K562 (cell line): ENCODE data around the gene LYVE1. TPM values are rescaled to one million over a fixed set of nuclear protein-coding genes. Genes with fewer than 3 reads are reported as not detected.

ENCODE experiments used
- CCNT2 ChIP-seq: IDR thresholded peaks from 2 replicates; pipeline ENCODE4 v1.6.1; 2011; ENCODE audit warnings: borderline replicate concordance, low read depth, mild to moderate bottlenecking, moderate library complexity, mixed read lengths, low read length; ENCODE audit not compliant: insufficient read length; ENCODE audit errors: extremely low read depth
- EP300 ChIP-seq: IDR thresholded peaks from 2 replicates; pipeline ENCODE4 v1.6.1; 2012; ENCODE audit warnings: low read length, improper control_type of control experiment
- ESRRA ChIP-seq: fragments of 450-650 bp; IDR thresholded peaks from 2 replicates; pipeline ENCODE4 v1.6.1; 2014; ENCODE audit warnings: low read depth, mild to moderate bottlenecking, moderate library complexity, borderline replicate concordance
- ETV6 ChIP-seq, 3 experiments: fragments of 150-350 bp in 1 of 3; sonication (generic) in 1 of 3; formaldehyde crosslinking in 1 of 3; IDR thresholded peaks; 2 replicates each; pipeline versions ENCODE4 v1.6.1 to v1.8.0; 2014 to 2022; ENCODE audit warnings: borderline replicate concordance in 2 of 3, low read depth in 2 of 3, antibody characterized with exemption in 1 of 3, low read length in 1 of 3, mild to moderate bottlenecking in 1 of 3, missing genetic modification reagents in 1 of 3
- HSF4 ChIP-seq: fragments of 250-450 bp; sonication (Bioruptor Pico); IDR thresholded peaks from 2 replicates; pipeline ENCODE4 v2.1.2; 2022; ENCODE audit warnings: mild to moderate bottlenecking, moderate library complexity, borderline replicate concordance
- ILK ChIP-seq: fragments of 450-650 bp; IDR thresholded peaks from 2 replicates; pipeline ENCODE4 v1.6.1; 2016; ENCODE audit warnings: missing genetic modification characterization, low read depth, mild to moderate bottlenecking, missing compliant biosample characterization, moderate library complexity, borderline replicate concordance
- KAT2B ChIP-seq: IDR thresholded peaks from one replicate; pipeline ENCODE4 v1.6.1; 2012; ENCODE audit warnings: low read depth, mild to moderate bottlenecking, control low read depth, inconsistent platforms, low read length, moderate library complexity
- MED1 ChIP-seq: sonication (generic); formaldehyde crosslinking; IDR thresholded peaks from 2 replicates; pipeline ENCODE4 v1.8.1; 2023; ENCODE audit warnings: missing genetic modification reagents, borderline replicate concordance
- MEF2A ChIP-seq: IDR thresholded peaks from 2 replicates; pipeline ENCODE4 v1.6.1; 2011; ENCODE audit warnings: low read depth, mild to moderate bottlenecking, low read length, moderate library complexity; ENCODE audit not compliant: control insufficient read depth
- MTA1 ChIP-seq: fragments of 450-650 bp; IDR thresholded peaks from 2 replicates; pipeline ENCODE4 v1.6.1; 2017; ENCODE audit warnings: borderline replicate concordance
- NCOA4 ChIP-seq: fragments of 450-650 bp; IDR thresholded peaks from 2 replicates; pipeline ENCODE4 v1.6.1; 2018; ENCODE audit warnings: mild to moderate bottlenecking; ENCODE audit not compliant: partially characterized antibody
- NR0B1 ChIP-seq: fragments of 450-650 bp; IDR thresholded peaks from one replicate; pipeline ENCODE4 v1.6.1; 2018; ENCODE audit warnings: mild to moderate bottlenecking, moderate library complexity; ENCODE audit not compliant: partially characterized antibody
- NR2C1 ChIP-seq, 2 experiments: fragments of 450-650 bp; IDR thresholded peaks; 2 replicates each; pipeline ENCODE4 v1.6.1; 2017; ENCODE audit warnings: mild to moderate bottlenecking in 2 of 2, antibody characterized with exemption in 1 of 2, inconsistent platforms in 1 of 2, missing compliant biosample characterization in 1 of 2, missing genetic modification characterization in 1 of 2
- NR4A1 ChIP-seq, 2 experiments: fragments of 250-450 bp in 1 of 2; fragments of 450-650 bp in 1 of 2; sonication (Bioruptor Pico) in 1 of 2; IDR thresholded peaks; 2 replicates each; pipeline versions ENCODE4 v1.4.0 to v1.6.1; 2016 to 2020; ENCODE audit warnings: mild to moderate bottlenecking in 2 of 2, missing compliant biosample characterization in 1 of 2, missing genetic modification characterization in 1 of 2, moderate library complexity in 1 of 2
- PHB2 ChIP-seq: fragments of 450-650 bp; IDR thresholded peaks from 2 replicates; pipeline ENCODE4 v1.6.1; 2017; ENCODE audit warnings: low read depth
- POLR2AphosphoS2 ChIP-seq: IDR thresholded peaks from 2 replicates; pipeline ENCODE4 v1.6.1; 2012; ENCODE audit warnings: low read length, improper control_type of control experiment
- SMARCA4 ChIP-seq: fragments of 450-650 bp; IDR thresholded peaks from 2 replicates; pipeline ENCODE4 v1.6.1; 2016
- TGIF2 ChIP-seq: sonication (generic); formaldehyde crosslinking; IDR thresholded peaks from 2 replicates; pipeline ENCODE4 v1.8.1; 2022; ENCODE audit warnings: mild to moderate bottlenecking, missing genetic modification reagents, moderate library complexity
- TRIM24 ChIP-seq, 2 experiments: fragments of 450-650 bp; IDR thresholded peaks; 2 replicates each; pipeline ENCODE4 v1.6.1; 2016
- YBX1 ChIP-seq: fragments of 450-650 bp; IDR thresholded peaks from 2 replicates; pipeline ENCODE4 v1.7.1; 2016; ENCODE audit warnings: mild to moderate bottlenecking
- ZFP36 ChIP-seq: fragments of 150-350 bp; IDR thresholded peaks from 2 replicates; pipeline ENCODE4 v1.6.1; 2018; ENCODE audit warnings: low read length, low read depth; ENCODE audit not compliant: partially characterized antibody
- ZNF282 ChIP-seq: sonication (generic); formaldehyde crosslinking; IDR thresholded peaks from 2 replicates; pipeline ENCODE4 v1.8.1; 2023; ENCODE audit warnings: missing genetic modification reagents
- ZNF3 ChIP-seq: fragments of 250-450 bp; sonication (Bioruptor Pico); IDR thresholded peaks from 2 replicates; pipeline ENCODE4 v1.5.0; 2021; ENCODE audit warnings: mild to moderate bottlenecking, moderate library complexity
- ZNF436 ChIP-seq: fragments of 250-450, 450-650 bp; sonication (Bioruptor Pico); formaldehyde crosslinking; IDR thresholded peaks from 2 replicates; pipeline ENCODE4 v1.7.0; 2020; ENCODE audit warnings: mild to moderate bottlenecking
- ZNF584 ChIP-seq: fragments of 200-800 bp; sonication (Bioruptor generic); IDR thresholded peaks from 2 replicates; pipeline ENCODE4 v1.6.1; 2016; ENCODE audit warnings: low read depth, mild to moderate bottlenecking, missing genetic modification characterization, missing compliant biosample characterization
- polyA plus RNA-seq, 8 experiments: library from polyadenylated mRNA; depleted of rRNA in 4 of 8; stranded (reverse) in 5 of 8; unstranded in 3 of 8; fragments of >200 nt; fragmentation: Nextera tagmentation in 2 of 8; fragmentation: Illumina TruSeq in 1 of 8; extraction: Ambion mirVana in 2 of 8; extraction: Trizol in 1 of 8; gene quantifications; 2 replicates each; pipeline versions ENCODE4 v1.2.1 to v1.2.3, GENCODE V29; 2011 to 2014; ENCODE audit warnings: inconsistent platforms in 1 of 8, missing spikeins in 1 of 8
- total RNA-seq, 7 experiments: library from RNA; depleted of rRNA in 6 of 7; stranded (reverse); fragments of >200 nt in 6 of 7; fragmentation: Illumina TruSeq in 2 of 7; extraction: Trizol in 2 of 7; gene quantifications; 2 replicates each; pipeline versions ENCODE4 v1.2.1 to v1.2.3, GENCODE V29; 2011 to 2021; ENCODE audit warnings: low replicate concordance in 1 of 7
- TF ChIP-seq, protein P1 (sequence below), 2 experiments: fragments of 450-650 bp; IDR thresholded peaks; 2 replicates each; pipeline ENCODE4 v1.6.1; 2016

Gene LYVE1
- total and polyA plus RNA-seq, 9 of the 15 experiments (the other 6 are each of a cell fraction or from before 2014, with no cell fraction given): 0.06 to 1.1 (median 0.14) TPM; not detected in 1

DNA sequence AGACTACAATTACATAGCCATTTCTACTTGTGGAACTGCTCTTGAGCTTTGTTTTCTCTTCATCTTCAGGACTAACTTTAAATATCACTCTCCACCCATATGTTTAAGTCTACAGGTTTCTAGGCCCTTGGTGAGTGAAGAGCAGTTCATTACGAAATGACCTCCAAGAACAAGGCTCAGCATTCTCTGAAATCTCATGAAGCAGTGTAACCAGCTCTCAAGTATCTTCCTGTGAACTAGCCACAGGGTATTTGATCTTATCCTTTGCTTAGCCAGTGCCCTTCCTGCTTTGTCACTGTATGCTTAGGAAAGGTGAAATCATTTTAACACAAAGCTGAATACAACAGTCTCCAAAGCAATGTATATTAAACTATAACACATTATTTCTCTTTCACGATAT, 20.4 kb upstream of the LYVE1 start (continued):
- TF ChIP-seq HSF4 (CRISPR knock-in tag) (no peak), ZFP36 (no peak), EP300 (peak; percentile 90), ZNF584 (no peak), MTA1 (0 out of 2 replicates have a peak, but pooled peaks have one; percentile 16), CCNT2 (no peak), NR4A1 (CRISPR knock-in tag; IDR thresholded peaks at IDR 0.05) (no peak), NR4A1 (tag; IDR thresholded peaks at IDR 0.05) (no peak), ILK (tag) (no peak), TRIM24 (IDR thresholded peaks at IDR 0.05) (peak in 1 of 2 experiments; percentile 62; a peak in 1 of 4 replicates), SMARCA4 (peak; percentile 91), NCOA4 (no peak), NR2C1 (IDR thresholded peaks at IDR 0.05) (no peak), NR2C1 (tag; IDR thresholded peaks at IDR 0.05) (0 out of 2 replicates have a peak, but pooled peaks have one; percentile 32), ZNF436 (CRISPR knock-in tag) (no peak), YBX1 (no peak), ESRRA (peak; percentile 74; the same call in 1 of the 2 replicates), ETV6 (IDR thresholded peaks at IDR 0.05; ENCODE audit: borderline replicate concordance in 1 of 2, low read depth in 2 of 2, low read length in 1 of 2) (peak in 1 of 2 experiments; percentile 50; a peak in 1 of 4 replicates), ETV6 (CRISPR knock-in tag; IDR thresholded peaks at IDR 0.05; ENCODE audit: borderline replicate concordance) (no peak), MED1 (no peak), ZNF3 (CRISPR knock-in tag) (no peak), NR0B1 (no peak), POLR2AphosphoS2 (no peak), ZNF282 (CRISPR knock-in tag) (no peak), KAT2B (no peak), MEF2A (no peak), PHB2 (no peak), TGIF2 (CRISPR knock-in tag) (no peak)
- TF ChIP-seq, protein P1, sequence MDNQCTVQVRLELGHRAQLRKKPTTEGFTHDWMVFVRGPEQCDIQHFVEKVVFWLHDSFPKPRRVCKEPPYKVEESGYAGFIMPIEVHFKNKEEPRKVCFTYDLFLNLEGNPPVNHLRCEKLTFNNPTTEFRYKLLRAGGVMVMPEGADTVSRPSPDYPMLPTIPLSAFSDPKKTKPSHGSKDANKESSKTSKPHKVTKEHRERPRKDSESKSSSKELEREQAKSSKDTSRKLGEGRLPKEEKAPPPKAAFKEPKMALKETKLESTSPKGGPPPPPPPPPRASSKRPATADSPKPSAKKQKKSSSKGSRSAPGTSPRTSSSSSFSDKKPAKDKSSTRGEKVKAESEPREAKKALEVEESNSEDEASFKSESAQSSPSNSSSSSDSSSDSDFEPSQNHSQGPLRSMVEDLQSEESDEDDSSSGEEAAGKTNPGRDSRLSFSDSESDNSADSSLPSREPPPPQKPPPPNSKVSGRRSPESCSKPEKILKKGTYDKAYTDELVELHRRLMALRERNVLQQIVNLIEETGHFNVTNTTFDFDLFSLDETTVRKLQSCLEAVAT (IDR thresholded peaks at IDR 0.05): peak in 1 of 2 experiments; percentile 63; a peak in 1 of 4 replicates
